GM19372 (cell line): Measurements from ENCODE around the gene ALCAM.

ENCODE experiments used
- ATAC-seq: cut with Tn5 transposase; IDR thresholded peaks from one replicate; pipeline ENCODE4 v1.9.1; 2021; ENCODE audit warnings: mild to moderate bottlenecking, low read depth, moderate library complexity; ENCODE audit not compliant: unreplicated experiment

Gene ALCAM

DNA sequence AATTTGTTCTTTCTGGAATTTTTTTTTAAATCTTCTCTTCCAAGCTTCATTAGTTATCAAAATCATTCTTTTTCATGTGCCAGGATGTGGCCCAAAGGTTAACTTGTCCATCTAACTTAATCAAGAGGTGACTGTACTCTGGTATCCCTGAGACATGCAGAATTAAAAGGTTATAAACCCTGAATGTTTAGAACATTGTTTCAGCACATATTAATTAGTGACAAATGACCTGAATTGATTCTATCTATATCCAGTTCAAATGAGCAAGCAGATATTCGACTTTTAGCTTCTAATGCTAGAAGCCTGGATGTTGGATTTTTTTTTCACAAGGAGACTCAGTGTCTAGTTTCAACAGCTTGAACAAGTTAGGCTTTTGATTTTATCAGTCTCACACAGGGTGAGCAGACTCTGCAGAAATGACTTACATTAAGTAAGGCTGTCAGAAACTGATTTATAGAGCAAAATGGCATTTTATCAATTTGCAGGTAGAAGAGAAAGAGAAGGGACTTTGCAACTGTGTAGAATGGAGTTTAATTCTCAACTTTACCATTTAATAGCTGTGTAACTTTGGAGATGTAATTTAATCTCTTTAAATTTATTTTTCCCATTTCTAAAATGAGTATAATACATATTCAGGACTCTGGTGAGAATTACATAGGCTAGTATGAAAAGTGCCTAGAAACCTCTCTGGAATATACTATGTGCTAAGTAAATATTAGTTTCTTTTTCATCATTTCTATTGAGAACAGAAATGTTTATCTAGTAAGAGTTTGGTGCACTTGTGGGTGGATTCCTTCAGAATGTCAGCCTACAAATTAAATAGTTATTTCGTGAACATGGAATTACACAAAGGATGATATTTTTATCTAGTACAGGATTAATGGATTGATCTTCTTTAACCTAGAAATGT, 100.0 kb downstream of the ALCAM start:
- no peak for ATAC-seq

DNA sequence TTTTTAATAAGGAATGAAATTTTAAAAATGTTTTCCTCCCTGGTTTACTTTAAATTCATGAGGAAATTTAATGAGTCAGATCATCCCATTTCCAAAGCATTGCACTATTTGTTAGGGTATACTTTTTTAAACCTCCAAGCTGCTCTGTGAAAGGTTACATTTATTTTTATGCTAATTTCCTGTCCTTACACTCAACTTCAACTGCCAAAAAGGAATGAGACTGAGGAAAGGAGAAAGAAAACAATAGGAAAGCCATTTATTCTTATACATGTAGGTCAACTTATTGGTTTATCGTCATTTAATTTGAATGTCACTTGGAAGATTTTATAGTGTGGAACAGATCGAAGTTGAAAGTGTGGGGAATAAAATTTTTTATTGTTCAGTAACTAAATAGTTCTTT, 104.1 kb downstream of the ALCAM start:
- no peak for ATAC-seq

DNA sequence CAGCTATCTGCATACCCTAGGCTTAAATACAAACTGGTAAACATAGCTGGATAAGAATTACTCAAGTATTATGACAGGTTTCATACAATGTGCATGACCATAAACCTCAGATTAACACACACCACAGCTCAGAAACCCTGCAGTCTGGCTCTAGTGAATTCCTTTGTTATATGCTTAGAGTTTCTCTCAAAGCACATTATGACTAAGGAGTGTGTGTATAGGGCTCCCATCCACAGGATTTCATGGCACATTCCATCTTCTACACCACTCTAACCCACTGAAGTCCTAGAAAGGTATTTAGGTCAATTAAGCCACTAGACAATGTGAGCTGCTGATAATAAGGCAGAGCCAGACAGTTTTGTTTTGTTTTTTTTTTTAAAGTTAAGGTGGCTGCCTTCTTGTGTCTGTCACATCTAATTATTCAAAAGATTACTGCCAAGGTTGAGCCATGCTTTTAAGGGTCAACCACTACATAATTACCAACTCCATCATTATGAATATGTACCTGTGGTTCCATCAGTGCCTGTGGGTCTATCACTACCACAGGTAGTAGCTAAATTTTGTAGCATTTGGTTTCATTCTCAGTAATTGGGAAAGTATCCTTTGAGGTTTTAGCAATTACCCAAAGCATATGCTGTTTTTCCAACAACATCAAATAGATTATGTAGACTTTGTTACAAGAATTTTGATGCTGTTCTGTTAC, 107.0 kb downstream of the ALCAM start:
- ATAC-seq = no peak

DNA sequence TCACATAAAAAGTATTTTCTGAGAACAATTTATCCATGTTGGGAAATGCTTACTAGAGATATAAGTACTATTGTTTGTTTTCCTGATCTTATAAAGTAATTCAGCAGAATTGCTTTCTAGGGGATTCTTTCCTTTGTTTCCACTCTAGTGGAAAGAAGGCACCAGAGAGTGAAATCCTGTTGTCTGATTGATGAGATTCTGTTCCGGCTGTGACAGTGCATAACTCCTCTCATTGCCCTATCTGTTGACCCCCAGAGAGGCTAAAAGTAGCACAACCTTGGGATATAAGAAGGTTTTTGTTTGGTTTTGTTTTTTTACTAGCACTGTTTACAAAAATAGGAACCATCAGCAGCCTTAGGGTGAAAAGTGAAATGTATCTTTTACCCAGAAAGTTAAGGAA, 114.1 kb downstream of the ALCAM start:
- ATAC-seq = no peak

DNA sequence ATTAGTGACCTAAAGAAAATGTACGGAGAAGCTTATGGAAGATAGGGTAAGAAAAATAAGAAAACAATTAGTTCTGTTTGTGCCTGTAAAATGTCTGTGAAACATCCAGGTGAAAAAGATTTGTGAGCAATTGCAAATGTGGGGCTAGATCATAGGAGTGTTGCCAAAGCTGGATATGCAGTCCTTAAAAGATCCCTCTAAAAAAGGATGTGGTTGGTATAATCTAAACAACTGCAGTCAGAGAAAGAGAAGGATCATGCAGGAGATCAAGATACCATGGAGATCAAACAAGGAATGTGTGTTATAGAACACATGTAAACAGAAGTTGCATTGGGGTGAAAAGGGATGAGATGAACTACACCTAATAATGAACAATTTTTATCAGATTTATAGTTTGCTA, 116.8 kb downstream of the ALCAM start:
- ATAC-seq = no peak

DNA sequence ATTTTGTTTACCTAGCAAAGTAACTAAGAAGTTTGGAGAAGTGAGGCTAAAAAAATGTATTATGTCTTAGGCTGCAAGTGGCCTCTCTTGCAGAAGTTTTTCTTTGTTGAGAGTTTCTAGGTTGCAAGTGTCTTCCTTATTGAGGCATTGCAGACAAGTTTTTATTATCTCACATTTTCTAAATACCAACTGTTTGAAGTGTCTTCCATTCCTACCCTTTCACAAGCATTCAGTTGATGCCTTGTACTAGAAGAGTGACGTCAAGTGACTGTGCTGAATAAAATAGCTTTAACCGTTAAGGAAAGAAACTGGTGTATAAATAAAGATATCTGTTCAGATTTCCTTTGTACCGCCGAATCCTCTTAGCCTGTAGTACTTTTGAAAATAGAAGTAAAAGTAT, 123.3 kb downstream of the ALCAM start:
- no peak for ATAC-seq

DNA sequence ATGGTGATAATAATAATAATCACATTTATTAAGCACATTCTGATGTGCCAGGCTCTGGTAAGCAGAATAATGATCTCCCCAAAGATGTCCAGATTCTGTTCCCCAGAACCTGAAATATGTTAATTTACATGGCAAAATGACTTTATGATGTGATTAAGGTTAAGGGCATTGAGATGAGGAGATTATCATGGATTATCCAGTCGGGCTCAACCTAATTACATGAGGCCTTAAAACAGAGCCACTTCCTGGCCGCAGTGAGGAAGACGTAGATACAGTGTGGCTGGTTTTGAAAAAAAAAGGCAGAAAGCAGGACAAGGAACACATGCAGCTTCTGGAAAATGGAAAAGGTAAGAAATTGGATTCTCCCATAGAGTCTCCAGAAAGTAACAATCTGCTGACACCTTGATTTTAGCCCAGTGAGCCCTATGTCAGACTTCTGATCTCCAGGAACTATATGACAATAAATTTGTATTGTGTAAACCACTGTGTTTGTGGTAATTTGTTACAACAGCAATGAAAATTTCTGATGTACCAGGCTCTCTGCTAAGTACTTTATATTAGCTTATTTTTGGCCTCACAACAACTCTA, 126.7 kb downstream of the ALCAM start:
- ATAC-seq = no peak

DNA sequence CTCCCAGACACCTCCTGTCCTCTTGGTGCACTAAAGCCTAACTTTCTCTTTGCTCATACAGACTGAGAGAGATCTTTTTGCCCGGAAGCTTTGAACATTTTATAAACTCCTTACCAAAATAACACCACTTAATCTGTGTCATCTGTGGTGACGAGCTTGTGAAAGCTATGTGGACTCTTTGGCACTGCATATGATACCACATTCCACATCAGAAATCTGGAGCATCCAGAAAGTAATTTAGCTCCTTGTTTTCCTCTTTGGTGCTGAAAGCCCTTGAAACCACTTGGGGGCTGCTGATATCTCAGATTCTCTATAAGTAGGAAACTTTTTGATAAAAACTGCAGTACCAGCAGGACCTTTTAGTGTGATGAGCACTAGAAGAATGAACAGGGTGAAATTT, 128.3 kb downstream of the ALCAM start:
- ATAC-seq = no peak

DNA sequence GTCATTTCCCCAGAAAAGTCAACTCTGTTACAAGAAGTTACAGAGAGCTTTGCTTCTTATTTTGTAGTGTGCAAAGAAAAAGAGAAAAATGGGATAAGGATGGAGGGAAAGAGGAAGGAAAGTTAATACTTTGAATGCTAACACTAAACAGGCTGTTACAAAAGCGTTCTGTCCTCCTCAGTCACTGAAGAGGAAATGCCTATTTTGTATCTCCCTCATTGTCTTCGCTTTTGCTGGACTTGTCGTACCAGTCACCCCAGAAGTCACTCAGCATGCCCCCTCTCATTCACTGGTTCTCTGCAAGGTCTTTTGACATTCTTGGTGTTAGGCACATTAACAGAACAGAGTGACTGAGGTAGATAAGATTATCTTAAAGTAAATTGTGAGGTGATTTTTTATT, 129.6 kb downstream of the ALCAM start:
- no peak for ATAC-seq

DNA sequence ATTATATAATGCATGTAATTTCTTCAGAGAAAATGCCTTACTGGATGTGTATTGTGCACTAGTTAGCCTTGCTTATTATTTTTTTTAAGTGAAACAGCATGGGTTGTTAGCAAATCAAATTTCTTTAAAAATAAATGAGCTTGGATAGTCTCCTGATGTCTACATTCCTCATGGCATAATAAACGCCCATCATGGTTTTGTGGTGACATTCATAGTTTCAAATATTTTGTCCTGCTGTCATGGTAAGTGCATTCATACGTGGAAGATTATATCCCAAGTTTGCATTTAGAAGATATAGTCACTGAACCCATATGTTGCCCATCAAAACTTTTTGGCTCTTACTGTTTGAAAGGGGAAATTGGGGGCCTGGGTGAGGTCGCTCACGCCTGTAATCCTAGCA, 130.7 kb downstream of the ALCAM start:
- ATAC-seq = no peak

DNA sequence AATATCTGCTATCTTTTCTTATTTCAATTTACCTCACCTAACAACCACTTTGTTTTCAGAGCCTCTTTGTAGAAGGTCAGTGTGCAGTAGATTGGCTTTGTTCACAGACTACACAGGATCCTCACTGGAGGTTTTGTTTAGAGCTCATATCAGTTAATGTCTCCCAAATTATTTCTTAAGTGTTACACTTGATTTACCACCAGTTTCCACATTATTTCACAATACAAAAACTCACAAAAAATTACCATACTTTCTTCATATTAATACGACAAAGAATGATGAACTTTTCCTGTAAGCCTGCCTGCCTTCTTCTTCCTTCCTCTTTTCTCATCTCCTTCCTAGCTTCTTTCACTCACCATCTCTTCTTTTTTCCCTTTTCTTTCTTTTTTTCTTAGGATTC, 133.3 kb downstream of the ALCAM start:
- ATAC-seq = no peak

DNA sequence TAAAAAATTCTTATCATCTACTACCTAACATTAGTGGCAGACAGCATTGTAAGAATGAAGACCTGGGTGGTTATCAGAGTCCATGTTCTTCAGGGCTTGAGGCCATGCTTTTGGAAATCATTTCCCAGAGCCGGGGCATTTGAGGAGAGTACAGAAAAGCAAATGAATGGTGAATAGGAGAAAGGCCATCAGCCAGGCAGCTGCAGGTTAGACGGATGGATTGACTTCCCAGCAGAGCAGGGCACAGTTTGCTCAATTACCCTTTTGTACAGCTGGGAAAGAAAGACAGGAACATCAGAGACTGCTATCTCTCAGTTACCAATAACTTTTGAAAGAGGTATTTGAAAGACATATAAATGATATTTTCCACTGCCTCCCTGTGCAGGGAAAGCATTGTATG, 135.6 kb downstream of the ALCAM start:
- ATAC-seq = no peak

DNA sequence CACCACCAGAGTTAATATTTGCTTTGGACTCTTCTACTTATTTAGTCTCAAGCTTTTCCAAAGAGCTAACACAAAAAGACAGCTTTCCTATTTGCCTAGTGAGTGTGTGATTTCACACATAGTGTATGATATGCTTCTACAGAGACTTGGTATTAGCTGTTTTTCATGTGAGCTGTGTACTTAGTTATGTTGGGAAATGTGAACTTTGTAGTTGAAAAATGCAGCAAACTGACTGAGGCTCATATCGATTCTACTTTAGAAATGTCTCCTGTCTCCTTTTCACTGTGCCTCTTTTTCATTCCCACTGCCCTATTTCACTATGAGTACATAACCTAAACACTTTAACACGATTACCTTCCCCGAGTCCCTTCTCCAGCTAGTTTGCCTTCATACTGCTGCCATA, 136.5 kb downstream of the ALCAM start:
- ATAC-seq = no peak

DNA sequence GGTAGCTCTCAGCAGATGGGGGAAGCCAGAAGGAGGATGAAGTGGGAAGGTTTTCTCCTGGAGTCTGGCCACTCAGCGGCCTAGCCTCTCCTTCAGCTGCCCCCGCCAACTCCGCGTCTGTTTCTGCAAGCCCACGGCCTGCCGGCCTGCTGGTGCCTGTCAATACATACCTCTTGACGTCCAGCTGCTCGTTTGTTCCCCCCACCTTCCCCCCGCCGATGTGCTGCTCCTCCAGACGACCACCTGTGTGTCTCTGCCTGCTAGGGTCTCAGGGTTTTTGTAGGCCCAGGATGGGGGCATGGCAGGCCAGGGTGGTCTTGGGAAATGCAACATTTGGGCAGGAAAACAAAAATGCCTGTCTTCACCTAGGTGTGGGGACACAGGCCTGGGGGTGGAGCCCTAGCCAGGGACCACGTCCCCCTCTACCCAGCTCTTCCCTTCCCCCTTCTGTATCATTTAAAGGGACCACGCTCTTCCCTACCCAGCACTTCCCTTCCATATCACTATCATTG, 137.8 kb downstream of the ALCAM start:
- ATAC-seq = no peak

DNA sequence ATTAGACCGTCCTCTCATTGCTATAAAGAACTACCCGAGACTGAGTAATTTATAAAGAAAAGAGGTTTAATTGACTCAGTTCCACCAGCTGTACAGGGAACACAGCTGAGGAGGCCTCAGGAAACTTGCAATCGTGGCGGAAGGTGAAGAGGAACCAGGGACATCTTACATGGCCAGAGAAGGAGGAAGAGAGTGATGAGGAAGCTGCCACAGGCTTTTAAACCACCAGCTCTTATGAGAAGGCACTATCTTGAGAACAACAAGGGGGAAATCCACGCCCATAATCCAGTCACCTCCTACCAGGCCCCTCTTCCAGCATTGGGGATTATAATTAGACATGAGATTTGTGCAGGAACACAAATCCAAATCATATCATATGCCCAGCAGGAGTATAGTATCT, 138.5 kb downstream of the ALCAM start:
- no peak for ATAC-seq

DNA sequence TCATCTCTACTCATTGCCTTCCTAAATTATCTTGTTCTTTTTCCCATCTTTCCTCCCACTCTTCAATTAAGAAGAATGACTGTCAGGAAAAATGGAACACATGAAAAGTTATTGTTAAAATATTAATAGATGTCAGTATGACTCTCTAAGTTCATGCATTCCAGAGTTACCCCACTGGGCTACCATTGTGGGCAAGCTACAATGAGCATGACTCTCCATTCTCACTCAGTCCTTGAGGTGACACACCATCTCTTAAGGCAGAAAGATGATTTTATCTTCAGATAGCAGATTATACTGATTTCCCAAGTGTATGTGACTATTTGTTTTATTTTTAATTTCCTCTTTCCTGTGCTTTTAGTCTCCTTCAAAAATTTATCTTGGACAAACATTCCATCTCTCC, 144.3 kb downstream of the ALCAM start:
- ATAC-seq = no peak

DNA sequence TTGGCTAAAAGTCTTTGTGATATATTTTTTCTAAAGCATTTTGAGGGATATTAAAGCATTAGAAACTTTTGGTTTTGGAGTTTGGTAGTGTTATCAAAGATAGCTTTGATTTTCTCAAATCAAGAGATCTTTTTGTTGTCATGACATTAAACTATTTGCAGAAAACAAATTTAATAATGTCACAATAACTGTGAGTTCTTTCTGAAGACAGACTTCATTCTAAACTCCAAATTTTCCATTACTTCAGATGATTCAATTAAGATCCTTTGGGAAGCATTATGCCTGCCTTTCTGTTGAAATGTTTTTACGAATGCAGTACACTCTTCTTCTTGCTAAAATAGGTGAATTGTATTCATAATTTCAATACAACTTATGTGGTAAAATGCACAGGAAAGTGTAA, 145.4 kb downstream of the ALCAM start:
- no peak for ATAC-seq

DNA sequence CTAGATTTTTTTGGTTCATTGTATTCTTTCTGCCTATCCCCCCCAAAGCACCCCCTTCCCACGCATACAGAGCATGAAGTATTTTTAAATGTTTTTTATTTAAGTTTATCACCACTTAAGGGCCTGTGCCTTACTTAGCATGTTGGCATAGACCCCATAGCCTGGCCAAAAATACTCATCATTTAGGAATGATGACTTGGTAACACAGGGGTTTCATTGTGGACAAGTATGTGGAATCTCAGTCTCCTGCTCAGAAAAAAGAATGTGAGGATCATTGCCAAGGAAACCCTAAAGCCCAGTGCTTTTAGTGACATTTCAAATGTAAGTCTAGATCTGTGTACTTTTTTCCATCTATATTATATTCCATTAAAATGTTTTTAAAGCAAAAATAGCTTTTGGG, 146.3 kb downstream of the ALCAM start:
- ATAC-seq = no peak

DNA sequence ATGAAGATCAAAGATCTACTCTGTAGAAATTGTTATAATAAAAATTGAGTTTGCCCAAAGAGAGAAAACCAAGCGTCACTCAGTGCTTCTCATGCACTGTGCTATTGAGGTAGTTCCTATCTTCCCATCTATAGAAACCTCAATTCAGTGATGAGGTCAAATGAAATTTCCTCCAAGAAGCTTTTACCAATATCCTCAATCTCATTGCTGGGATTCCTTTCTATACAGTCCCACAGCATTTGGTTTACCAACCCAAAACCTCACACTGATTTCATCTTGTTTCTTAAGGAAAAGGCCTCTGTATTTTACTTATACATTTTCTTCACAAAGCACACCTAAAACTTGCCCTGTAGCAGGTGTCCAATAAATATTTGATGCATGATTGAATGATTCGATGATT, 147.2 kb downstream of the ALCAM start:
- no peak for ATAC-seq

DNA sequence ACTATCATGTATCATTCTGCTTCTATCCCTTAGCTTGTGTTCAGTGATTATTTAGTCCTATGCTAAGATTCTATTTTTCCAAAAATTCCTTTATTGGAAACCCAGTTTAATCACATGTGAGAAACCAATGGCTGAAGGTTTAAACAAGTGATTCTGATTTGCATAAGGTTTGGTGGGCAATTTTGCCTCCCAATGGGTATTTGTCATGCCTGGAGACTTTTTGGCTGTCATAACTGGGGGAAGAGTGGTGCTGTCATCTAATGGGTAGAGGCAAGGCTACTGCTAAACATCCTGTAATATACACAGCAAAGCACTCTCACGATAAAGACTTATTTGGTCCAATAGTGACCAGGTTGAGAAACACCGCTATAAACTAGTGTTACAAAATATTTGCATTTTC, 148.7 kb downstream of the ALCAM start:
- ATAC-seq = no peak

DNA sequence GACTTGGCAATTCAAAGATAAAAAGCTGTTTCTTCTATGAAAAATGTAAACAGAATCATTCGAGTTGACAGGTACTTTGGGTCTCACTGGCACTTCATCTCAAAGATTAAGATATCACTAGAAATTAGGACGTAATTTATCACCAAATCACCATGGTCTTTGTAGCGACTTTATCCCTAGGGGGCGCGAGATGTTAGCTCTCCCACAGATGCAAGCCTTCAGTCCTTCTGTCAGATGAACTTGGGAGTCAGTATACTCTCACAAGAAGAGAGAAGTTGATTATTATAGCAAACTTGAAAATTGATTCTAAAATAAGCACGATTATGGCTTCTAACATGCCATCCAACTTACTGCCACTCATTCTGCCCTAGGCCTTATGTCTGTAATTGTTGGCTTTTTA, 150.3 kb downstream of the ALCAM start:
- no peak for ATAC-seq
